Vagina (tissue), 2 donors: ENCODE measurements around the gene ATP1A4. TPM values are rescaled to one million over a fixed set of nuclear protein-coding genes. Genes with fewer than 3 reads are reported as not detected.

Source experiments
- DNase-seq, 2 donors: peaks; one replicate each; pipeline ENCODE4 v3.0.0-alpha.2; 2017; ENCODE audit errors: extremely low spot score in 2 of 2
- H3K27ac ChIP-seq: fragments of 200-600 bp; sonication (generic); one replicate; pipeline ENCODE4 v1.5.1; 2019
- H3K27me3 ChIP-seq: fragments of 200-600 bp; sonication (generic); one replicate; pipeline ENCODE4 v1.5.1; 2019
- H3K36me3 ChIP-seq, 2 donors: fragments of 200-600 bp; sonication (generic); one replicate each; pipeline ENCODE4 v1.5.1; 2017 to 2019
- H3K4me1 ChIP-seq: fragments of 200-600 bp; sonication (generic); one replicate; pipeline ENCODE4 v1.5.1; 2019
- H3K4me3 ChIP-seq, 2 donors: fragments of 200-600 bp; sonication (generic); 1 replicate in 1 of 2; 2 replicates in 1 of 2; pipeline ENCODE4 v1.5.1; 2016 to 2019
- H3K9me3 ChIP-seq: fragments of 200-600 bp; sonication (generic); one replicate; pipeline ENCODE4 v1.5.1; 2019
- CTCF ChIP-seq, 3 experiments: fragments of 450-650 bp in 2 of 3; fragments of 200-600 bp in 1 of 3; sonication (generic) in 1 of 3; IDR thresholded peaks; one replicate each; pipeline ENCODE4 v1.5.1; 2017 to 2019; ENCODE audit warnings: antibody characterized with exemption in 3 of 3, mild to moderate bottlenecking in 2 of 3, moderate library complexity in 2 of 3
- POLR2A ChIP-seq, 2 donors: fragments of 450-650 bp; IDR thresholded peaks; one replicate each; pipeline ENCODE4 v1.6.1; 2017; ENCODE audit warnings: antibody characterized with exemption in 2 of 2, mild to moderate bottlenecking in 2 of 2, moderate library complexity in 2 of 2
- POLR2AphosphoS5 ChIP-seq, 2 donors: sonication (generic); formaldehyde crosslinking; IDR thresholded peaks; one replicate each; pipeline ENCODE4 v1.9.0; 2017; ENCODE audit warnings: antibody characterized with exemption in 2 of 2, mild to moderate bottlenecking in 2 of 2, low read depth in 1 of 2; ENCODE audit not compliant: insufficient read depth in 1 of 2
- intact Hi-C: fragments of 100-400 bp; cut with DNase I; formaldehyde crosslinking; loops from one replicate; pipeline ENCODE4 v1.15.1; 2023
- total RNA-seq: library from RNA; depleted of rRNA; stranded (reverse); fragments of >200 nt; gene quantifications from one replicate; pipeline ENCODE4 v1.2.3, GENCODE V29; 2016

Gene ATP1A4
- total RNA-seq, 1 donor from 2014 or later, result not detected

GRCh38 chr1:160144921-160145320 lies 6.5 kb upstream of the ATP1A4 start:
- Histone ChIP-seq H3K27me3 (no peaks in the 10 kb centered on the region), H3K4me3 (no peak overlapping the region), H3K9me3 (no peaks in the 10 kb centered on the region), H3K4me1 (no peaks in the 10 kb centered on the region), H3K36me3 (no peaks in the 10 kb centered on the region), H3K27ac (no peak overlapping the region)
- intact Hi-C loops, result no loop called here
- TF ChIP-seq POLR2A (IDR thresholded peaks at IDR 0.05), result no peak
- TF ChIP-seq POLR2AphosphoS5 (IDR thresholded peaks at IDR 0.05; ENCODE audit: insufficient read depth in 1 of 2, low read depth in 1 of 2), result no peak
- TF ChIP-seq CTCF (IDR thresholded peaks at IDR 0.05), result no peak
- DNase-seq, result no peak

GRCh38 chr1:160146107-160146506 lies 5.3 kb upstream of the ATP1A4 start:
- H3K4me3 ChIP-seq, result no peak overlapping the region
- TF ChIP-seq POLR2A (IDR thresholded peaks at IDR 0.05), result no peak
- TF ChIP-seq CTCF (IDR thresholded peaks at IDR 0.05), result no peak
- H3K27me3 ChIP-seq, result no peaks in the 10 kb centered on the region
- no peaks in the 10 kb centered on the region for H3K9me3 ChIP-seq
- H3K27ac ChIP-seq, result no peak overlapping the region
- H3K4me1 ChIP-seq, result no peaks in the 10 kb centered on the region
- H3K36me3 ChIP-seq, result no peaks in the 10 kb centered on the region
- DNase-seq, result no peak
- intact Hi-C loops, result no loop called here

- H3K4me1 ChIP-seq, result no peaks in the 10 kb centered on the region
- H3K27ac ChIP-seq, result no peak overlapping the region
- H3K36me3 ChIP-seq, result no peaks in the 10 kb centered on the region
- no peaks in the 10 kb centered on the region for H3K9me3 ChIP-seq
- H3K27me3 ChIP-seq, result no peaks in the 10 kb centered on the region
- intact Hi-C loops, result no loop called here
- TF ChIP-seq POLR2AphosphoS5 (IDR thresholded peaks at IDR 0.05; ENCODE audit: insufficient read depth in 1 of 2, low read depth in 1 of 2), result no peak
- no peak overlapping the region for H3K4me3 ChIP-seq
- no peak for DNase-seq
These were observed 3.3 kb upstream of the ATP1A4 start for GRCh38 chr1:160148121-160148520.

DNA sequence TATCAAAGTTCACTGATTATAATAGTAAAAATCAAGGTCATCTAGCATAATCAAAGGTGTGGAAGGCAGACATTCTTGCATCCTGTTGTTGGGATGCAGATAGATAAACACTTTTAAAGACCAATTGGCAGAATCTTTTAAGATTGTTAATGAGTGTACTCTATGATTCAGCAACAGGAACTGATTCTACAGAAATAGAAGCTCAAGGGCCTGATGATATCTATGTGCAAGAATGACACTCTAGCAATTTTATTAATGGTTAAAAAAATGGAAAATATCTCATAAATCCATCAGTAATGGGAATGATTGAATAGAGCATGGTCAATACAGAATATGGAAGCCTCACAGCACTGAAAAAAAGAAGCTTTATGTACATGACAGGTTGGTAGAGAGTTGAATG lies 2.2 kb upstream of the ATP1A4 start:
- Histone ChIP-seq H3K27me3 (no peaks in the 10 kb centered on the region), H3K4me3 (no peak overlapping the region), H3K36me3 (no peaks in the 10 kb centered on the region), H3K27ac (no peak overlapping the region), H3K9me3 (no peaks in the 10 kb centered on the region), H3K4me1 (no peaks in the 10 kb centered on the region)
- TF ChIP-seq CTCF (IDR thresholded peaks at IDR 0.05) (no peak), POLR2AphosphoS5 (IDR thresholded peaks at IDR 0.05; ENCODE audit: insufficient read depth in 1 of 2, low read depth in 1 of 2) (no peak)
- no peak for DNase-seq
- intact Hi-C loops, result no loop called here

GRCh38 chr1:160149716-160150115 lies 1.7 kb upstream of the ATP1A4 start:
- DNase-seq, result no peak
- intact Hi-C loops, result no loop called here
- Histone ChIP-seq H3K27ac (no peak overlapping the region), H3K36me3 (no peaks in the 10 kb centered on the region), H3K4me1 (no peaks in the 10 kb centered on the region), H3K4me3 (no peak overlapping the region), H3K9me3 (no peaks in the 10 kb centered on the region), H3K27me3 (no peaks in the 10 kb centered on the region)
- TF ChIP-seq POLR2AphosphoS5 (IDR thresholded peaks at IDR 0.05; ENCODE audit: insufficient read depth in 1 of 2, low read depth in 1 of 2) (no peak), CTCF (IDR thresholded peaks at IDR 0.05) (no peak), POLR2A (IDR thresholded peaks at IDR 0.05) (no peak)

DNA sequence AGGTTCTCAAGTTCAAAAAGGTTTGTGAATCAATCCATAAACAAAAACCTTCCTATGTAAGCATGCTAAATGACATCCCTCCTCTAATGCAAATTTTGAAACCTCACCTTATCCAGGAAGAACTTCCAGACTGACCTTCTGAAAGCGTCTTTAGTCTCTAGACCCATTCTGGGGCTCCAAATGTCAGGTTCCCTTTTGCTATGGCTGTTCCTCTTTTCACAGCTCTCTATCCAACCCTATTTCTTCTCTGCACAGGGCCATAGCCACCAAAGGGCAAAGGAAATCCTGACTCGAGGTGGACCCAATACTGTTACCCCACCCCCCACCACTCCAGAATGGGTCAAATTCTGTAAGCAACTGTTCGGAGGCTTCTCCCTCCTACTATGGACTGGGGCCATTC lies 3.4 kb downstream of the ATP1A4 start:
- H3K4me1 ChIP-seq, result no peaks in the 10 kb centered on the region
- no peaks in the 10 kb centered on the region for H3K9me3 ChIP-seq
- DNase-seq, result no peak
- TF ChIP-seq POLR2AphosphoS5 (IDR thresholded peaks at IDR 0.05; ENCODE audit: insufficient read depth in 1 of 2, low read depth in 1 of 2) (no peak), POLR2A (IDR thresholded peaks at IDR 0.05) (no peak), CTCF (IDR thresholded peaks at IDR 0.05) (no peak)
- intact Hi-C loops, result loop anchor here (5.0 kb wide), 1 partner anchor 698 kb away; no protein-coding TSS in a partner anchor
- H3K36me3 ChIP-seq, result no peaks in the 10 kb centered on the region
- no peak overlapping the region for H3K4me3 ChIP-seq
- no peak overlapping the region for H3K27ac ChIP-seq
- no peaks in the 10 kb centered on the region for H3K27me3 ChIP-seq
